HepG2 (cell line): Measurements from ENCODE around the gene WARS2.

ENCODE experiments used
- RAD21 ChIP-seq: fragments of 450-650 bp; formaldehyde crosslinking; IDR thresholded peaks from 2 replicates; pipeline ENCODE4 v1.5.0; 2020; ENCODE audit warnings: mild to moderate bottlenecking
- ZNF136 ChIP-seq: sonication (generic); formaldehyde crosslinking; IDR thresholded peaks from 2 replicates; pipeline ENCODE4 v1.8.1; 2022; ENCODE audit warnings: low read depth, mild to moderate bottlenecking, moderate library complexity, missing genetic modification reagents
- ZNF777 ChIP-seq: sonication (generic); formaldehyde crosslinking; IDR thresholded peaks from 2 replicates; pipeline ENCODE4 v1.4.0; 2020; ENCODE audit warnings: missing genetic modification reagents

DNA sequence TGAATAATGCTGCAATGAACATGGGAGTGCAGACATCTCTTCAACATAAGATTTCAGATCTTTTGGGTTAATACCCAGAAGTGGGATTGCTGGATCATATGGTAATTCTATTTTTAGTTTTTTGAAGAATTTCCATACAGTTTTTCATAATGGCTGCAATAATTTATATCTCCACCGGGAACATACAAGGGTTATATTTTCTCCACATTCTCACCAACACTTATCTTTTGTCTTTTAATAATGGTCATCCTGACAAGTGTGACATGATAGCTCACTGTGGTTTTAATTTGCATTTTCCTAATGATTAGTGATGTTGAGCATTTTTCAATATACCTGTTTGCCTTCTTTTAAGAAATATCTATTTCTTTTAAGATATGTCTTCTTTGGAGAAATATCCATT lies 44.5 kb upstream of the WARS2 start:
- TF ChIP-seq RAD21 (CRISPR knock-in tag) (no peak), ZNF136 (CRISPR knock-in tag) (no peak), ZNF777 (CRISPR knock-in tag) (no peak)
